ENCODE data around the gene KANTR.

KANTR gene

DNA sequence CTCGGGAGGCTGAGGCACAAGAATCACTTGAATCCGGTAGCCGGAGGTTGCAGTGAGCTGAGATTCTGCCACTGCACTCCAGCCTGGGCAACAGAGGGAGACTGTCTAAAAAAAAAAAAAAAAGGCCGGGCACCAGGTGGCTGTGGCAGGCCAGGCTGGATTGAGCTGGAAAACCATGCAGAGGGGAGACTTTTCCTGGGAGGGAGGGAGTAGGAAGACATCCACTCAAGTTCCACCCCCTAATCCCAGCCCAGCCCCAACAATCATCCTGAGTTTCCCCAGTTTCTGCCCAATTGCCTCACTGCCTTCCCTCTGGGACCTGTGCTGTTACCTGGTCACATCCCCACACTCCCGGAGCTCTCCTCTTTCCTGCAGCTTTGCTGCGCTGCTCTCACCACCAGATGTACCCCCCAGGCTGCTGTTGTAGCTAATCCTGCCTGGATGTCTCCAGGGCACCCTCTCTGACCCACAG, 20.8 kb upstream of the KANTR start:
- in situ Hi-C loops (cut with MboI; ENCODE audit: low pct_unique_long_range_greater_than_20kb, low sequenced_read_pairs, unreplicated experiment) = no loop called here
- TF ChIP-seq, protein P1, sequence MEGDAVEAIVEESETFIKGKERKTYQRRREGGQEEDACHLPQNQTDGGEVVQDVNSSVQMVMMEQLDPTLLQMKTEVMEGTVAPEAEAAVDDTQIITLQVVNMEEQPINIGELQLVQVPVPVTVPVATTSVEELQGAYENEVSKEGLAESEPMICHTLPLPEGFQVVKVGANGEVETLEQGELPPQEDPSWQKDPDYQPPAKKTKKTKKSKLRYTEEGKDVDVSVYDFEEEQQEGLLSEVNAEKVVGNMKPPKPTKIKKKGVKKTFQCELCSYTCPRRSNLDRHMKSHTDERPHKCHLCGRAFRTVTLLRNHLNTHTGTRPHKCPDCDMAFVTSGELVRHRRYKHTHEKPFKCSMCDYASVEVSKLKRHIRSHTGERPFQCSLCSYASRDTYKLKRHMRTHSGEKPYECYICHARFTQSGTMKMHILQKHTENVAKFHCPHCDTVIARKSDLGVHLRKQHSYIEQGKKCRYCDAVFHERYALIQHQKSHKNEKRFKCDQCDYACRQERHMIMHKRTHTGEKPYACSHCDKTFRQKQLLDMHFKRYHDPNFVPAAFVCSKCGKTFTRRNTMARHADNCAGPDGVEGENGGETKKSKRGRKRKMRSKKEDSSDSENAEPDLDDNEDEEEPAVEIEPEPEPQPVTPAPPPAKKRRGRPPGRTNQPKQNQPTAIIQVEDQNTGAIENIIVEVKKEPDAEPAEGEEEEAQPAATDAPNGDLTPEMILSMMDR (IDR thresholded peaks at IDR 0.05; ENCODE audit: extremely low read depth, insufficient read depth, missing control alignments) = no peak
- no peak for DNase-seq (ENCODE audit: low spot score)

DNA sequence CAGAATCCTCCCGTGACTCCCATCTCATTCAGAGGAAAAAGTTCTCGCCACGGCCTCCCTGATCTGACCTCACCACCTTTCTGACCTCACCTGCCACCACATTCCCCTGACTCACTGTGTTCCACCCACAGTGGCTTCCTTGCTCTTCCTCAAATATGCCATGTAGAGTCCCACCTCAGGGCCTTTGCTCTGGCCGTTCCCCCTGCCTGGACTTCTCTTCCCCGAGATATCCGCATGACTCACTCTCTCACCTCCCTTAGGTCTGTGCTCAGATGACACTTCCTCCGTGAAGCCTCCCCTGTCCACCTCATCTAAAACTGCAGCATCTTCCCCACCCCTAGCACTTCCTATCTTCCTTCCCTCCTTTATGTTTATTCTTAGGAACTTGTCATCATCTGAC, 18.9 kb upstream of the KANTR start:
- TF ChIP-seq, protein P1 (IDR thresholded peaks at IDR 0.05; ENCODE audit: extremely low read depth, insufficient read depth, missing control alignments) = no peak
- in situ Hi-C loops (cut with MboI; ENCODE audit: low pct_unique_long_range_greater_than_20kb, low sequenced_read_pairs, unreplicated experiment) = no loop called here
- no peak for DNase-seq (ENCODE audit: low spot score)

DNA sequence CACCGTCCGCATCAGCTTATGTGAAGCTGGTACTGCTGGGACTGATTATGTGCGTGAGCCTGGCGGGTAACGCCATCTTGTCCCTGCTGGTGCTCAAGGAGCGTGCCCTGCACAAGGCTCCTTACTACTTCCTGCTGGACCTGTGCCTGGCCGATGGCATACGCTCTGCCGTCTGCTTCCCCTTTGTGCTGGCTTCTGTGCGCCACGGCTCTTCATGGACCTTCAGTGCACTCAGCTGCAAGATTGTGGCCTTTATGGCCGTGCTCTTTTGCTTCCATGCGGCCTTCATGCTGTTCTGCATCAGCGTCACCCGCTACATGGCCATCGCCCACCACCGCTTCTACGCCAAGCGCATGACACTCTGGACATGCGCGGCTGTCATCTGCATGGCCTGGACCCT, 17.3 kb upstream of the KANTR start:
- no peak for DNase-seq (ENCODE audit: low spot score)
- in situ Hi-C loops (cut with MboI; ENCODE audit: low pct_unique_long_range_greater_than_20kb, low sequenced_read_pairs, unreplicated experiment) = no loop called here
- TF ChIP-seq, protein P1 (IDR thresholded peaks at IDR 0.05; ENCODE audit: extremely low read depth, insufficient read depth, missing control alignments) = no peak

DNA sequence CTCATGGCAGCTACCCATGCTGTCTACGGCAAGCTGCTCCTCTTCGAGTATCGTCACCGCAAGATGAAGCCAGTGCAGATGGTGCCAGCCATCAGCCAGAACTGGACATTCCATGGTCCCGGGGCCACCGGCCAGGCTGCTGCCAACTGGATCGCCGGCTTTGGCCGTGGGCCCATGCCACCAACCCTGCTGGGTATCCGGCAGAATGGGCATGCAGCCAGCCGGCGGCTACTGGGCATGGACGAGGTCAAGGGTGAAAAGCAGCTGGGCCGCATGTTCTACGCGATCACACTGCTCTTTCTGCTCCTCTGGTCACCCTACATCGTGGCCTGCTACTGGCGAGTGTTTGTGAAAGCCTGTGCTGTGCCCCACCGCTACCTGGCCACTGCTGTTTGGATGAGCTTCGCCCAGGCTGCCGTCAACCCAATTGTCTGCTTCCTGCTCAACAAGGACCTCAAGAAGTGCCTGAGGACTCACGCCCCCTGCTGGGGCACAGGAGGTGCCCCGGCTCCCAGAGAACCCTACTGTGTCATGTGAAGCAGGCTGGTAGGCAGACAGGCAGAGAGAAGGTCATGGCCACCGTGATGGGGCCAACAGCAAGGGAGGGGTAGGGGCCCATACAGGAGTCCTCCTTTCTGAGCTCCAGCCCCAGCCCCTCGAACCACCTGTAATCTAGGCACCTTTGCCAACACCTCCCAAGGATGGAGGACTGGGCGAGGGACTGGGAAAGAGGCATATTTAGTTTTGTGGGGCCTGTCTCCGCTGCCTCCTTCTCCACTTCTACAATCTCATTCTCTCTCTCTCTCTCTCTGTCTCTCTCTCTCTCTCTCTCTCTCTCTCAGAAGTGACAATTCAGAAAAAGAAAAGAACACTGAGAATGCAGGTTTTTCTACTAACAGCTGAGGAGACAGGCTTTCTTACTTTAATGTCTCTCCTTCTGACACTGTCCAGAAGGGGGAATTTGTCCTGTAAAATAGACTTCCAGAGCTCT, 16.4 kb upstream of the KANTR start:
- no peak for DNase-seq (ENCODE audit: low spot score)
- TF ChIP-seq, protein P1 (IDR thresholded peaks at IDR 0.05; ENCODE audit: extremely low read depth, insufficient read depth, missing control alignments) = peak; percentile 31
- in situ Hi-C loops (cut with MboI; ENCODE audit: low pct_unique_long_range_greater_than_20kb, low sequenced_read_pairs, unreplicated experiment) = no loop called here

DNA sequence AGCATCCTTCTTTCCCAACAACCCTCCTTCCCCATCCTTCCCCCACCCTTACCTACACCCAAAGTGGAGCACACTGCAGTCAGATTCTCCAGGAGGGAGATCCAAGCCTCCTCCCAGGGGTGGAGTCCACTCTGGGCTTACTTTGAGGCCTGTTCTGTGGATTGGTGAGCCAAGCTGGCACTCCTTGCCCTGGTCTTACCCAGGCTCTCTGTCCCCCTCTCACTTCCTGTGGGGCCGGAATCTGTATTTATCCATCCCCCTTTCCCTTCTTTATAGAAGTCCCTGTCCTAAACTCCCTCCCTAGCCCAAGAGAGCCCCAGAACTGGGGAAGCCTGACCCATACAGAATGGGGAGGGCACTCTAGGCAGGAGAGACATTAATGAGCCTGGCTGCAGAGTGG, 15.0 kb upstream of the KANTR start:
- TF ChIP-seq, protein P1 (IDR thresholded peaks at IDR 0.05; ENCODE audit: extremely low read depth, insufficient read depth, missing control alignments) = no peak
- in situ Hi-C loops (cut with MboI; ENCODE audit: low pct_unique_long_range_greater_than_20kb, low sequenced_read_pairs, unreplicated experiment) = no loop called here
- DNase-seq (ENCODE audit: low spot score) = no peak

DNA sequence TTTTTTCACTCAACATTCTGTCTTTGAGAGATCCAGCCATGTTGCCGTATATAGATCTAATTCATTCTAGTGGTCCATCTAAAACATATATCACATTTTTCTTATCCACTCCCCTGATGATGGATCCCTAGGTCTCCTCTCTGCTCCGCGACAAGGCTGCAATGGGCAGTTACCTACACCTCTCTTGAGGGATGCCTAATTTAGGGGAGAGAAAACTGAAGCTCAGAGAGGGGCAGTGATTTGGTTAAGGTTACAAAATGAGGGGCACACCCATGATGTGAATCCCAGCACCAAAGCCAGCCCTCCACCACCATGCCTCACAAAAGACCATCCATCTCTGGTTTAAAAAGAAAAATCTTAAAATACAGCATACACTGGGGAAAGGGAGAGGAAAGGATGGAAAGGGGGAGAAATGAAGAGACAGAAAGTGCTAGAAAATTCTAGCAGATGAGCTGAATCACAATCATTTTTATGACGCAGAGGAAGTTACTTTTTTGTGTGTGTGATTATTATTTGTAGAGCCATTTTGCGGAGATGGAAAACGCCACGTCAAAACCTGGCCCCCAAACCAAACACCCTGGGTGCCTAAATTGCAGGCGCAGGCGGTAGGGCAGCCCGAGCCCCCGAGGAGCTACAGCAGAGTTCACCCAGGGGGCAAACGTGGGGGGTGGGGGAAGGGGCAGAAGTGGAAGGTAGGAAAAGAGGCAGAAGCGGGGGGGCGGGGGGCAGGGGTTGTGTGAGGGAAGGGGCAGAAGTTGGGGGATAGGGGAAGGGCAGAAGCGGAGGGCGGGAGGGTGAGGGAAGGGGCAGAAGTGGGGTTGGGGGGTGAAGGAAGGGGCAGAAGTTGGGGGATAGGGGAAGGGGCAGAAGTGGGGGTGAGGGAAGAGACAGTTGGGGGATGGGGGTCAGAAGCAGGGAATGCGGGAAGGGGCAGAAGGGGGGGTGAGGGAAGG, 13.0 kb upstream of the KANTR start:
- TF ChIP-seq, protein P1 (IDR thresholded peaks at IDR 0.05; ENCODE audit: extremely low read depth, insufficient read depth, missing control alignments) = no peak
- DNase-seq (ENCODE audit: low spot score) = no peak
- in situ Hi-C loops (cut with MboI; ENCODE audit: low pct_unique_long_range_greater_than_20kb, low sequenced_read_pairs, unreplicated experiment) = no loop called here
